Spleen (tissue), 11 donors: ENCODE measurements around the gene TBCD. TPM values are rescaled to one million over a fixed set of nuclear protein-coding genes. Genes with fewer than 3 reads are reported as not detected.
A peak's percentile ranks its signal among the peaks of the same experiment; 100 is the strongest.

ENCODE experiments used
- DNase-seq: peaks from one replicate; pipeline ENCODE4 v3.0.0-alpha.2; 2020
- H3K27ac ChIP-seq, 8 donors: fragments of 200-600 bp; sonication (generic) in 7 of 8; 1 replicate in 4 of 8; 2 replicates in 4 of 8; pipeline versions ENCODE4 v1.5.0 to v1.8.0; 2016 to 2021; ENCODE audit warnings: inconsistent platforms in 4 of 8, mild to moderate bottlenecking in 4 of 8, moderate library complexity in 1 of 8
- H3K27me3 ChIP-seq, 7 donors: fragments of 200-600 bp; sonication (generic) in 6 of 7; replicated peaks in 1 of 7; 1 replicate in 4 of 7; 2 replicates in 3 of 7; pipeline versions ENCODE4 v1.5.0 to v1.8.0; 2016 to 2021; ENCODE audit warnings: inconsistent platforms in 3 of 7, mild to moderate bottlenecking in 1 of 7
- H3K36me3 ChIP-seq, 6 donors: fragments of 200-600 bp; sonication (generic) in 5 of 6; 1 replicate in 4 of 6; 2 replicates in 2 of 6; pipeline versions ENCODE4 v1.5.0 to v1.8.0; 2016 to 2021; ENCODE audit warnings: inconsistent platforms in 2 of 6
- H3K4me1 ChIP-seq, 6 donors: fragments of 200-600 bp; sonication (generic) in 5 of 6; 1 replicate in 3 of 6; 2 replicates in 3 of 6; pipeline versions ENCODE4 v1.5.0 to v1.8.0; 2016 to 2021; ENCODE audit warnings: inconsistent platforms in 3 of 6
- H3K4me3 ChIP-seq, 8 donors: fragments of 200-600 bp; sonication (generic) in 7 of 8; 1 replicate in 4 of 8; 2 replicates in 4 of 8; pipeline versions ENCODE4 v1.5.0 to v1.8.0; 2016 to 2021; ENCODE audit warnings: inconsistent platforms in 4 of 8, mild to moderate bottlenecking in 4 of 8, moderate library complexity in 2 of 8
- H3K9me3 ChIP-seq, 8 donors: fragments of 200-600 bp; sonication (generic) in 7 of 8; 1 replicate in 4 of 8; 2 replicates in 4 of 8; pipeline versions ENCODE4 v1.5.0 to v1.8.0; 2016 to 2021; ENCODE audit warnings: inconsistent platforms in 4 of 8
- POLR2A ChIP-seq, 3 donors: fragments of 450-650 bp; IDR thresholded peaks; one replicate each; pipeline ENCODE4 v1.5.1; 2017; ENCODE audit warnings: antibody characterized with exemption in 3 of 3, mild to moderate bottlenecking in 1 of 3
- POLR2AphosphoS5 ChIP-seq, 3 donors: sonication (generic); formaldehyde crosslinking; IDR thresholded peaks; one replicate each; pipeline ENCODE4 v1.5.1; 2017; ENCODE audit warnings: antibody characterized with exemption in 3 of 3
- WGBS, 5 donors: extraction: QIAGEN DNeasy Blood & Tissue Kit in 3 of 5; methylation state at CpG; one replicate each; pipeline versions ENCODE4 v1.1.5 to v1.1.7; 2013 to 2018; 5-methylcytosine and 5-hydroxymethylcytosine counted together
- intact Hi-C: fragments of 100-400 bp; cut with DNase I; formaldehyde crosslinking; loops from one replicate; pipeline ENCODE4 v1.15.0; 2023; ENCODE audit warnings: low total_unique reads
- polyA plus RNA-seq, 3 donors: library from polyadenylated mRNA; stranded (reverse); fragments of 200-250 nt; gene quantifications; one replicate each; pipeline ENCODE4 v1.2.1, GENCODE V29; 2013
- total RNA-seq, 7 donors: library from RNA; depleted of rRNA in 3 of 7; stranded (reverse); fragments of >200 nt in 3 of 7; fragmentation: NEBNext Ultra II Directional in 4 of 7; extraction: Animal tissue kit (Norgen Biotek cat#: 25700) in 4 of 7; gene quantifications; one replicate each; pipeline versions ENCODE4 v1.1.0 to v1.2.1, GENCODE V29; 2016 to 2021
- TF ChIP-seq, protein P1 (sequence below), 11 experiments: fragments of 200-600 bp in 7 of 11; fragments of 450-650 bp in 4 of 11; sonication (generic) in 4 of 11; IDR thresholded peaks in 8 of 11; conservative IDR thresholded peaks in 3 of 11; 1 replicate in 7 of 11; 2 replicates in 4 of 11; pipeline versions ENCODE4 v1.4.0 to v1.8.0; 2016 to 2021; ENCODE audit warnings: antibody characterized with exemption in 11 of 11, inconsistent platforms in 4 of 11, mild to moderate bottlenecking in 1 of 11
- donor health status: healthy with polysubstance abuse.
- donor health status: DM: no; HTN: no; CAD: no; lungs with moderate emphysema.
- donor health status: DM: no; HTN: no; CAD: no.
- donor health status: Bipolar disorder and iron deficiency.
- donor health status: healthy.
- donor health status: DM: no; HTN: no; CAD: no.
- donor health status: DM: yes; HTN: yes; CAD: no.

Gene TBCD
- total and polyA plus RNA-seq, 10 donors, result 55.6 to 207 (median 108) TPM

- Histone ChIP-seq H3K9me3 (peaks cover 0 to 3% (median 0%) of the 10 kb centered on the region in 8 donors), H3K4me1 (peaks cover 10 to 31% (median 20%) of the 10 kb centered on the region in 6 donors), H3K27me3 (no peaks in the 10 kb centered on the region), H3K36me3 (peaks cover 0 to 17% (median 2%) of the 10 kb centered on the region in 6 donors), H3K4me3 (peak overlapping the region; percentile 97 to 100 (median 99)), H3K27ac (peak overlapping the region in 7 of 8 donors; percentile 77 to 88 (median 84))
- intact Hi-C loops, result loop anchor here (10.0 kb wide), 1 partner anchor 98 kb away; no protein-coding TSS in a partner anchor
- TF ChIP-seq POLR2A (IDR thresholded peaks at IDR 0.05) (no peak), POLR2AphosphoS5 (IDR thresholded peaks at IDR 0.05) (no peak)
- TF ChIP-seq, protein P1, sequence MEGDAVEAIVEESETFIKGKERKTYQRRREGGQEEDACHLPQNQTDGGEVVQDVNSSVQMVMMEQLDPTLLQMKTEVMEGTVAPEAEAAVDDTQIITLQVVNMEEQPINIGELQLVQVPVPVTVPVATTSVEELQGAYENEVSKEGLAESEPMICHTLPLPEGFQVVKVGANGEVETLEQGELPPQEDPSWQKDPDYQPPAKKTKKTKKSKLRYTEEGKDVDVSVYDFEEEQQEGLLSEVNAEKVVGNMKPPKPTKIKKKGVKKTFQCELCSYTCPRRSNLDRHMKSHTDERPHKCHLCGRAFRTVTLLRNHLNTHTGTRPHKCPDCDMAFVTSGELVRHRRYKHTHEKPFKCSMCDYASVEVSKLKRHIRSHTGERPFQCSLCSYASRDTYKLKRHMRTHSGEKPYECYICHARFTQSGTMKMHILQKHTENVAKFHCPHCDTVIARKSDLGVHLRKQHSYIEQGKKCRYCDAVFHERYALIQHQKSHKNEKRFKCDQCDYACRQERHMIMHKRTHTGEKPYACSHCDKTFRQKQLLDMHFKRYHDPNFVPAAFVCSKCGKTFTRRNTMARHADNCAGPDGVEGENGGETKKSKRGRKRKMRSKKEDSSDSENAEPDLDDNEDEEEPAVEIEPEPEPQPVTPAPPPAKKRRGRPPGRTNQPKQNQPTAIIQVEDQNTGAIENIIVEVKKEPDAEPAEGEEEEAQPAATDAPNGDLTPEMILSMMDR (IDR thresholded peaks at IDR 0.05 in 8 of 11, conservative IDR thresholded peaks at IDR 0.05 in 3 of 11), result no peak
- no peak for DNase-seq
- WGBS, 5 donors, result 2 to 4% (median 3%) methylated on average over 38 to 72 of the region's 72 CpGs
Observed at GRCh38 chr17:82752371-82753200, 721 bp downstream of the TBCD start.

- Histone ChIP-seq H3K4me1 (peaks cover 10 to 31% (median 20%) of the 10 kb centered on the region in 6 donors), H3K4me3 (peak overlapping the region in 7 of 8 donors; percentile 97 to 100 (median 99)), H3K27me3 (no peaks in the 10 kb centered on the region), H3K9me3 (no peaks in the 10 kb centered on the region), H3K27ac (no peak overlapping the region), H3K36me3 (peaks cover 0 to 18% (median 2%) of the 10 kb centered on the region in 6 donors)
- DNase-seq, result no peak
- WGBS, 5 donors, result 63 to 83% (median 67%) methylated on average over 8 of the region's 8 CpGs
- intact Hi-C loops, result loop anchor here (10.0 kb wide), 1 partner anchor 98 kb away; no protein-coding TSS in a partner anchor
- TF ChIP-seq POLR2A (IDR thresholded peaks at IDR 0.05) (no peak), POLR2AphosphoS5 (IDR thresholded peaks at IDR 0.05) (no peak)
- TF ChIP-seq, protein P1 (IDR thresholded peaks at IDR 0.05 in 8 of 11, conservative IDR thresholded peaks at IDR 0.05 in 3 of 11), result no peak
Observed at GRCh38 chr17:82753201-82753464, 1.3 kb downstream of the TBCD start.

GRCh38 chr17:82754297-82755208 lies 2.7 kb downstream of the TBCD start:
- intact Hi-C loops, result loop anchor here (10.0 kb wide), 1 partner anchor 100 kb away; no protein-coding TSS in a partner anchor
- no peak for TF ChIP-seq POLR2AphosphoS5 (IDR thresholded peaks at IDR 0.05)
- TF ChIP-seq POLR2A (IDR thresholded peaks at IDR 0.05), result no peak
- TF ChIP-seq, protein P1 (IDR thresholded peaks at IDR 0.05 in 8 of 11, conservative IDR thresholded peaks at IDR 0.05 in 3 of 11), result no peak
- DNase-seq, result no peak
- H3K4me3 ChIP-seq, result no peak overlapping the region
- no peaks in the 10 kb centered on the region for H3K27me3 ChIP-seq
- H3K27ac ChIP-seq, result no peak overlapping the region
- WGBS, 5 donors, result 88 to 91% (median 89%) methylated on average over 19 of the region's 19 CpGs
- H3K4me1 ChIP-seq, result peaks cover 10 to 31% (median 20%) of the 10 kb centered on the region in 6 donors
- H3K36me3 ChIP-seq, result peaks cover 0 to 22% (median 2%) of the 10 kb centered on the region in 6 donors
- no peaks in the 10 kb centered on the region for H3K9me3 ChIP-seq
